HEK293T (cell line): ENCODE results near the gene GPR142.

Experiments used
- ARNT ChIP-seq: fragments of 450-650 bp; IDR thresholded peaks from 2 replicates; pipeline ENCODE4 v1.6.1; 2017; ENCODE audit warnings: mild to moderate bottlenecking
- BHLHE40 ChIP-seq: fragments of 450-650 bp; IDR thresholded peaks from 2 replicates; pipeline ENCODE4 v1.6.1; 2016; ENCODE audit warnings: mild to moderate bottlenecking, moderate library complexity, borderline replicate concordance
- CTBP1 ChIP-seq: fragments of 450-650 bp; IDR thresholded peaks from 2 replicates; pipeline ENCODE4 v1.6.1; 2016; ENCODE audit warnings: borderline replicate concordance
- FOXA1 ChIP-seq: fragments of 450-650 bp; IDR thresholded peaks from 2 replicates; pipeline ENCODE4 v1.6.1; 2016; ENCODE audit warnings: mild to moderate bottlenecking
- FOXK2 ChIP-seq: fragments of 450-650 bp; IDR thresholded peaks from 2 replicates; pipeline ENCODE4 v1.6.1; 2016; ENCODE audit warnings: mild to moderate bottlenecking
- FOXM1 ChIP-seq: fragments of 450-650 bp; IDR thresholded peaks from 2 replicates; pipeline ENCODE4 v1.6.1; 2017; ENCODE audit warnings: mild to moderate bottlenecking, borderline replicate concordance
- HDGF ChIP-seq: fragments of 450-650 bp; IDR thresholded peaks from 2 replicates; pipeline ENCODE4 v1.6.1; 2017; ENCODE audit warnings: antibody characterized with exemption, borderline replicate concordance
- L3MBTL2 ChIP-seq: fragments of 450-650 bp; conservative IDR thresholded peaks from 2 replicates; pipeline ENCODE4 v1.6.1; 2016; ENCODE audit warnings: mild to moderate bottlenecking
- NFRKB ChIP-seq: fragments of 450-650 bp; IDR thresholded peaks from 2 replicates; pipeline ENCODE4 v1.6.1; 2016; ENCODE audit warnings: mild to moderate bottlenecking, moderate library complexity
- TARDBP ChIP-seq: fragments of 450-650 bp; IDR thresholded peaks from 2 replicates; pipeline ENCODE4 v1.6.1; 2016

DNA sequence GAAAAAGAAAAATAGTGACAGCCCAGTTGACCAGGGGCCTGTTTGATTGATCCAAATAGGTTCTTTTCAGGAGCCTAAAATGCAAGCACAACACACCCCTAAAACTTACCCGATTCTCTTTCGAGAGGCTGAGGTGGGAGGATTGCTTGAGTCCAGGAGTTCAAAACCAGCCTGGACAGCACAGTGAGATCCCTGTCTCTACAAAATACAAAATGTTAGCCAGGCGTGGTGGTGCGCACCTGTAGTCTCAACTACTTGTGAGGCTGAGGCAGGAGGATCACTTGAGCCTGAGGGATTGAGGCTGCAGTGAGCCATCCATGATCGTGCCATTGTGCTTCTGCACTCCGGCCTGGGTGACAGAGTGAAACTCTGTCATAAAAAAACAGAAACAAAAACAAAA, 42.8 kb upstream of the GPR142 start:
- TF ChIP-seq CTBP1: no peak
- no peak for TF ChIP-seq HDGF
- no peak for TF ChIP-seq NFRKB
- TF ChIP-seq TARDBP: no peak
- no peak for TF ChIP-seq L3MBTL2
- no peak for TF ChIP-seq FOXK2
- no peak for TF ChIP-seq BHLHE40
- TF ChIP-seq FOXA1: no peak
- no peak for TF ChIP-seq FOXM1
- TF ChIP-seq ARNT: no peak
